RWPE1 (cell line): ENCODE measurements around the gene CDK7.
"Not testable (repeated sequence)": the region's sequence is repeated elsewhere in the genome, so short reads cannot be mapped to it uniquely, and the experiment has no call there.

Experiments used
- CTCF ChIA-PET: fragments of 350-600 bp; sonication (Branson Sonifier 250); formaldehyde crosslinking; extraction: SDS; loops from one replicate; lab custom pipeline; 2021; lab: Yijun Ruan, JAX
- POLR2A ChIA-PET: fragments of 400-600 bp; formaldehyde crosslinking; extraction: SDS; loops from one replicate; lab custom pipeline; 2020; ENCODE audit warnings: antibody characterized with exemption; ENCODE audit not compliant: low non-redundant PET; lab: Yijun Ruan, JAX
- DNase-seq: peaks from one replicate; pipeline ENCODE4 v3.0.0; 2012; ENCODE audit warnings: low spot score
- H3K27ac ChIP-seq: fragments of 450-650 bp; 2 replicates; pipeline ENCODE4 v1.5.1; 2017
- TF ChIP-seq, protein P1 (sequence below): fragments of 450-650 bp; conservative IDR thresholded peaks from 2 replicates; pipeline ENCODE4 v1.5.1; 2017; ENCODE audit warnings: low read depth, mild to moderate bottlenecking

Gene CDK7

DNA sequence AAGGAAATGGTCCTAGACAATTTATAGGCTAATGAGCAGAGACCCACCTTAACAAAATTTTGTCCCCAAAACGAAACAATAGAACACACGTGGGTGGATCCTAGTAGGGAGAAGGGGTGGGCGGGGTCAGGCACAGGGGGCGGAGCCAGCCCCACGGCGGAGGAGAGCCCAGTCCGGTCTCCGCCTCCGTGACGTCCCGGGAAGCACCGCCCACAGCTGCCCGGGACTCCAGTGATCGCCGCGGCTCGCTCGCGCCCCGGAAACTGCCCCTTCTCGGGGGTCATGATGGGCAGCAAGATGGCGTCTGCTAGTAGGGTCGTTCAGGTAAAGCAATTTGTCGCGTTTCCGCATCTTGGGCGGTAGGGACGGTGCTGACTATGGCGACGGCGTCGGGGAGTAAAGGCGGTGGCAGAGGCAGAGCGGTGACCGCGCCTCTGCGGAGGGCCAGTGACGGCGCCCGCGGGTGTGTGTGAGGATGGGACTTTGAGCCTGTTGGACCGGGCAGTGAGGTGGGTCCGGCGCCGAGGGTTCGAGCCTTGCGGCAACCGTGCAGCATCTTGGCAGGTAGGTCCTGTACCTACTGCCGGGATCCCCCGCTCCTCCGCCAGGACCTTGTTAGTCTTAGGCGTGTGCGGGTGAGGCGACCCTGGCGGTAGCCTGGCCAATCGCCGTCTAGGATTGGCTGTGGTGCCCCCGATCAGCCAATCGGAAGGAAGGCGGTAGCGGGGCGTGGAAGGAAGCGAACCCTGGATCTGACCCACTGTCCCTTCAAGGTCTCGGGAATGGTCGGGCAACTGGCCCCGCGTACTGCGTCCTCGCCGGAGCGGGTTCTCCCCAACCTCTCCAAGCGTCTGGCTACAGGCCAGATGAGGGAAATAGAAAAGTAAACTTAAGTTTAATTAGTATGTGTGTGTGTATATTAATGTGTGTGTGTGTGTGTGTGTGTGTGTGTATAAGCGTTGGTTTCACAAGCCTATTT lies 16.8 kb upstream of the CDK7 start:
- ChIA-PET POLR2A (interaction anchor here (0.6 kb wide), 1 partner anchor 1002 kb away, joined by 3 read pairs; the partner anchor contains the start of gene PIK3R1), CTCF (interaction anchor here (0.6 to 1.0 kb wide), 2 partner anchors 70 to 125 kb away, joined by 3 read pairs; no protein-coding TSS in a partner anchor)
- TF ChIP-seq, protein P1, sequence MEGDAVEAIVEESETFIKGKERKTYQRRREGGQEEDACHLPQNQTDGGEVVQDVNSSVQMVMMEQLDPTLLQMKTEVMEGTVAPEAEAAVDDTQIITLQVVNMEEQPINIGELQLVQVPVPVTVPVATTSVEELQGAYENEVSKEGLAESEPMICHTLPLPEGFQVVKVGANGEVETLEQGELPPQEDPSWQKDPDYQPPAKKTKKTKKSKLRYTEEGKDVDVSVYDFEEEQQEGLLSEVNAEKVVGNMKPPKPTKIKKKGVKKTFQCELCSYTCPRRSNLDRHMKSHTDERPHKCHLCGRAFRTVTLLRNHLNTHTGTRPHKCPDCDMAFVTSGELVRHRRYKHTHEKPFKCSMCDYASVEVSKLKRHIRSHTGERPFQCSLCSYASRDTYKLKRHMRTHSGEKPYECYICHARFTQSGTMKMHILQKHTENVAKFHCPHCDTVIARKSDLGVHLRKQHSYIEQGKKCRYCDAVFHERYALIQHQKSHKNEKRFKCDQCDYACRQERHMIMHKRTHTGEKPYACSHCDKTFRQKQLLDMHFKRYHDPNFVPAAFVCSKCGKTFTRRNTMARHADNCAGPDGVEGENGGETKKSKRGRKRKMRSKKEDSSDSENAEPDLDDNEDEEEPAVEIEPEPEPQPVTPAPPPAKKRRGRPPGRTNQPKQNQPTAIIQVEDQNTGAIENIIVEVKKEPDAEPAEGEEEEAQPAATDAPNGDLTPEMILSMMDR = no peak
- H3K27ac ChIP-seq = peak overlapping the region; percentile 90
- DNase-seq = peak; percentile 99

DNA sequence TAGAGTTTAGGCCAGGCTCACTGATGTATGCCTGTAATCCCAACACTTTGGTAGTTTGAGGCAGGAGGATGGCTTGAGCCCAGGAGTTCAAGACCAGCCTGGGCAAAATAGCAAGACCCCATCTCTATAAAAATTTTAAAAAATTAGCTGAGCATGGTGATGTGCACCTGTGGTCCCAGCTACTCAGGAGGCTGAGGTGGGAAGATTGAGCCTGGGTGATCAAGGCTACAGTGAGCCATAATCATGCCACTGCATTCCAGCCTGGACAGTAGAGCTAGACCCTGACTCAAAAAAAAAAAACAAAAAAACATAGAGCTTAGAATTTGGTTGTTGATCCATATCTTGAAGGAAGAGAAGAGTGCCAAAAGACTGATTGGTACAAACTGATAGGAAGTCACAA lies 14.7 kb upstream of the CDK7 start:
- DNase-seq = no peak
- H3K27ac ChIP-seq = no peak overlapping the region
- TF ChIP-seq, protein P1 = no peak
- CTCF ChIA-PET = no interaction called here
- POLR2A ChIA-PET = no interaction called here

DNA sequence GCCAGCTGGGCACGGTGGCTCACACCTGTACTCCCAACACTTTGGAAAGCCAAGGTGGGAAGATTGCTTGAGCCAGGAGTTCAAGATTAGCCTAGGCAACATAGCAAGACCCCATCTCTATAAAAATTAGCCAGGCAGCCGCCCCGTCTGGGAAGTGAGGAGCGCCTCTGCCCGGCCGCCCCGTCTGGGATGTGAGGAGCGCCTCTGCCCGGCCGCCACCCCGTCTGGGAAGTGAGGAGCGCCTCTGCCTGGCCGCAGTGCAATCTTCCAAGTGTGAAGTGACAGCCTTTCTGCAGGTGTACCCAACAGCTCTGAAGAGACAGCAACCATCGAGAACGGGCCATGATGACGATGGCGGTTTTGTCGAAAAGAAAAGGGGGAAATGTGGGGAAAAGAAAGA lies 14.3 kb upstream of the CDK7 start:
- CTCF ChIA-PET, POLR2A ChIA-PET, H3K27ac ChIP-seq: not testable (repeated sequence)

DNA sequence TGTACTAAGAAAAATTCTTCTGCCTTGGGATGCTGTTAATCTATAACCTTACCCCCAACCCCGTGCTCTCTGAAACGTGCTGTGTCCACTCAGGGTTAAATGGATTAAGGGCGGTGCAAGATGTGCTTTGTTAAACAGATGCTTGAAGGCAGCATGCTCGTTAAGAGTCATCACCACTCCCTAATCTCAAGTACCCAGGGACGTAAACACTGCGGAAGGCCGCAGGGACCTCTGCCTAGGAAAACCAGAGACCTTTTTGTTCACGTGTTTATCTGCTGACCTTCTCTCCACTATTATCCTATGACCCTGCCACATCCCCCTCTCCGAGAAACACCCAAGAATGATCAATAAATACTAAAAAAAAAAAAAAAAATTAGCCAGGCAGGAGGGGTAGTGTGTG lies 13.9 kb upstream of the CDK7 start:
- CTCF ChIA-PET, POLR2A ChIA-PET, H3K27ac ChIP-seq, DNase-seq: not testable (repeated sequence)

More for the DNA sequence above, 14.3 kb upstream of the CDK7 start:
- DNase-seq = not testable (repeated sequence)

DNA sequence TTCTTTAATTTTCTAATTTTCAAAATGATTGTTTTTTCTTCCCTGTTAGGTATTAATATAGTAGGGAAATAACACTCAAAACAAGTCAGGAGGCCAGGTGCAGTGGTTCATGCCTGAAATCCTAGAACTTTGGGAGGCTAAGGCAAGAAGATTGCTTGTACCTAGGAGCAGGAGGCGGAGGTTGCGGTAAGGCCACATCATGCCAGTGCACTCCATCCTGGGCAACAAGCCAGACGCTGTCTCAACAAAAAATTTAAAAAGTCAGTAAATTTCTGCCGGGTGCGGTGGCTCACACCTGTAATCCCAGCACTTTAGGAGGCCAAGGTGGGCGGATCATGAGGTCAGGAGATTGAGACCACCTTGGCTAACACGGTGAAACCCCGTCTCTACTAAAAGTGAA lies 10.2 kb upstream of the CDK7 start:
- ChIA-PET CTCF (interaction anchor here (0.6 kb wide), 1 partner anchor 1009 kb away, joined by 3 read pairs; the partner anchor contains the start of gene PIK3R1), POLR2A (no interaction called here)
- TF ChIP-seq, protein P1 = no peak
- H3K27ac ChIP-seq = no peak overlapping the region
- DNase-seq = no peak

DNA sequence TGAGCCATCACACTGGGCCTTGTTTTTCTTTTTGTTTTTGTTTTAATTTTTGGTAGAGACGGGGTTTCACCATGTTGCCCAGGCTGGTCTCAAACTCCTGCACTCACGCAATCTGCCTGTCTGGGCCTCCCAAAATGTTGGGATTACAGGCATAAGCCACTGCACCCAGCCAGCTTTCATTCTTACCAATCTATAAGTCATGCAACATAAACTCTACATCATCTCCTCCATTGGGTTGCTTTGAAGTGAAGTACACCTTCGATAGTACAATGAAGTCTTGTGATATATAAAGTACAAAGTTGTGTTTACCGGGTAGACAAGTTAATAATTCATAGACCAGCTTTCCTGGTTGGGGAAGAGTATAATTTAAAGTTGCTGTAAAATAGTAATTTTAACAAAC lies 8.8 kb upstream of the CDK7 start:
- ChIA-PET POLR2A (no interaction called here), CTCF (interaction anchor here (0.7 kb wide), 1 partner anchor 44 kb away, joined by 3 read pairs; no protein-coding TSS in a partner anchor)
- TF ChIP-seq, protein P1 = no peak
- no peak overlapping the region for H3K27ac ChIP-seq
- no peak for DNase-seq

DNA sequence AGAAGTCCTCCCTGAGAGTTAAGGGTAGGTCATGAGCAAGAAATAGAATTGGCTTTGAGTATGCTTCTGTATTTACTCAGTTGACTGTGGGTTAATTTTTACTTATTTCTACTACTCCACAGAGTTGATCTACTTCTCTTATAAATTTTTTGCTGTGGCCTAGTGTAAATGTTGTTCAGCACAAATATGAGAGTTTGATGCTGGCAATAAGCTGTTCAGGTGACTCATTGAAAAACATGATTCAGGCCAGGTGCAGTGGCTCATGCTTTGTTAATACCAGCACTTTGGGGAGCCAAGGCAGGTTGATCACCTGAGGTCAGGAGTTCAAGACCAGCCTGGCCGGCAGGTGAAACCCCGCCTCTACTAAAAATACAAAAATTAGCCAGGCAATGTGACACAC lies 4.5 kb upstream of the CDK7 start:
- no peak overlapping the region for H3K27ac ChIP-seq
- ChIA-PET CTCF (interaction anchor here (1.1 kb wide), 1 partner anchor 59 kb away, joined by 3 read pairs; no protein-coding TSS in a partner anchor), POLR2A (no interaction called here)
- DNase-seq = no peak
- TF ChIP-seq, protein P1 = no peak
